ENCODE measurements around the gene CCDC102A.
"Not testable (repeated sequence)": the region's sequence is repeated elsewhere in the genome, so short reads cannot be mapped to it uniquely, and the experiment has no call there.

The CCDC102A gene

GRCh38 chr16:57508035-57508425 lies 28.3 kb downstream of the CCDC102A start:
- Histone ChIP-seq H3K9me3 (ENCODE audit: control insufficient read depth in 2 of 2, low read length in 2 of 2) (no peaks in the 10 kb centered on the region), H3K4me3 (ENCODE audit: low read length in 2 of 2) (no peak overlapping the region), H3K27me3 (ENCODE audit: control insufficient read depth in 1 of 2, insufficient read depth in 2 of 2, low read length in 2 of 2) (no peaks in the 10 kb centered on the region), H3K9ac (ENCODE audit: low read length in 2 of 2) (no peak overlapping the region), H3K4me1 (ENCODE audit: control insufficient read depth, insufficient read depth, low read length) (peaks cover 11% of the 10 kb centered on the region), H3K27ac (ENCODE audit: low read length) (no peak overlapping the region), H3K36me3 (ENCODE audit: control insufficient read depth in 2 of 2, insufficient read depth in 2 of 2, low read length in 2 of 2) (peaks cover 0 to 4% of the 10 kb centered on the region in 2 donors)

GRCh38 chr16:57507136-57508034 lies 29.0 kb downstream of the CCDC102A start:
- Histone ChIP-seq H3K27me3 (ENCODE audit: control insufficient read depth in 1 of 2, insufficient read depth in 2 of 2, low read length in 2 of 2) (no peaks in the 10 kb centered on the region), H3K36me3 (ENCODE audit: control insufficient read depth in 2 of 2, insufficient read depth in 2 of 2, low read length in 2 of 2) (no peaks in the 10 kb centered on the region), H3K27ac (ENCODE audit: low read length) (no peak overlapping the region), H3K4me3 (ENCODE audit: low read length in 2 of 2) (no peak overlapping the region), H3K9me3 (ENCODE audit: control insufficient read depth in 2 of 2, low read length in 2 of 2) (no peaks in the 10 kb centered on the region), H3K9ac (ENCODE audit: low read length in 2 of 2) (no peak overlapping the region), H3K4me1 (ENCODE audit: control insufficient read depth, insufficient read depth, low read length) (peaks cover 11% of the 10 kb centered on the region)

GRCh38 chr16:57505169-57505568 lies 31.2 kb downstream of the CCDC102A start:
- no peaks in the 10 kb centered on the region for H3K9me3 ChIP-seq (ENCODE audit: control insufficient read depth in 2 of 2, low read length in 2 of 2)
- H3K4me1 ChIP-seq (ENCODE audit: control insufficient read depth, insufficient read depth, low read length), result peaks cover 4% of the 10 kb centered on the region
- H3K27me3 ChIP-seq (ENCODE audit: control insufficient read depth in 1 of 2, insufficient read depth in 2 of 2, low read length in 2 of 2), result no peaks in the 10 kb centered on the region
- no peak overlapping the region for H3K4me3 ChIP-seq (ENCODE audit: low read length in 2 of 2)
- H3K9ac ChIP-seq (ENCODE audit: low read length in 2 of 2), result no peak overlapping the region
- H3K27ac ChIP-seq (ENCODE audit: low read length), result no peak overlapping the region
- no peaks in the 10 kb centered on the region for H3K36me3 ChIP-seq (ENCODE audit: control insufficient read depth in 2 of 2, insufficient read depth in 2 of 2, low read length in 2 of 2)

DNA sequence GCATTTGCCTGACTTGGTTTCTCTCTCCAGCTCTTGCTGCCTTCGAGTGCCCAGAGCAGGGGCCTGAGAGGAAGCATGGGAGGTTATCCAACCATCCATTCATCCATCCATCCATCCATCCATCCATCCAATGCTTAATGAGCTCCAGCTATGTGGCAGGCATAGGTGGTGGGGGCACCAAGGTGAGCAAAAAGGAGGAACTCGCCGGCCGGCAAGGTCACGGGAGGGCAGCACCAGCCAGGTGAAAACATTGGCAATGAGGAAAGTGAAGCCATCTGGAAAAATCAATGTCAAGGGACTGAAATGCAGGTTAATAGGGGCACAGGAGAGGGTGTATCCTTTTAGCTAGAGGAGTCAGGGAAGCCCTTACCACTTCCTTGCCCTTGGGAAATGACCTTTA lies 31.9 kb downstream of the CCDC102A start:
- no peaks in the 10 kb centered on the region for H3K27me3 ChIP-seq (ENCODE audit: control insufficient read depth in 1 of 2, insufficient read depth in 2 of 2, low read length in 2 of 2)

DNA sequence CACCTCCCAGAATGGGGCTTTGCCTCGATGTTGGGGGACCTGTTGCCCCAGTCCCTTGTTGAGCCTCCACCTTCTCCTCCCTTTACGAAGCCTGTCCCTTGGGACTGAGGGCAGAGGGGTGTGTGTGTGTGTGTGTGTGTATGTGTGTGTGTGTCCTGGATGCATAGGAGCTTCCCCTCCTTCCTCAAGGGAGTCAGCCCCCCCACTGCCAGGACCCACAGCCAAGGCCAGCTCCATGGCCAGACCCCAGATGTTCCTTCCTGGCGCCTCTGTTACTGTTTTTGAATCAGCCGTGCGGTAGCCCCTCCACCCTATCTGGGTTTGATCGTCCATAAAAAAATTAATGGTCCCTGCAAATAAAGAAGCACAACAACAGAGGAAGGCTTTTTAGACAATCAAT lies 32.4 kb downstream of the CCDC102A start:
- Histone ChIP-seq H3K27ac (ENCODE audit: low read length) (no peak overlapping the region), H3K36me3 (ENCODE audit: control insufficient read depth in 2 of 2, insufficient read depth in 2 of 2, low read length in 2 of 2) (no peaks in the 10 kb centered on the region), H3K9me3 (ENCODE audit: control insufficient read depth in 2 of 2, low read length in 2 of 2) (no peaks in the 10 kb centered on the region), H3K4me1 (ENCODE audit: control insufficient read depth, insufficient read depth, low read length) (no peaks in the 10 kb centered on the region), H3K27me3 (ENCODE audit: control insufficient read depth in 1 of 2, insufficient read depth in 2 of 2, low read length in 2 of 2) (no peaks in the 10 kb centered on the region), H3K4me3 (ENCODE audit: low read length in 2 of 2) (no peak overlapping the region), H3K9ac (ENCODE audit: low read length in 2 of 2) (no peak overlapping the region)

More for the DNA sequence above, 31.9 kb downstream of the CCDC102A start:
- Histone ChIP-seq H3K4me3 (ENCODE audit: low read length in 2 of 2) (no peak overlapping the region), H3K4me1 (ENCODE audit: control insufficient read depth, insufficient read depth, low read length) (no peaks in the 10 kb centered on the region), H3K9ac (ENCODE audit: low read length in 2 of 2) (no peak overlapping the region), H3K27ac (ENCODE audit: low read length) (no peak overlapping the region), H3K9me3 (ENCODE audit: control insufficient read depth in 2 of 2, low read length in 2 of 2) (no peaks in the 10 kb centered on the region), H3K36me3 (ENCODE audit: control insufficient read depth in 2 of 2, insufficient read depth in 2 of 2, low read length in 2 of 2) (no peaks in the 10 kb centered on the region)

DNA sequence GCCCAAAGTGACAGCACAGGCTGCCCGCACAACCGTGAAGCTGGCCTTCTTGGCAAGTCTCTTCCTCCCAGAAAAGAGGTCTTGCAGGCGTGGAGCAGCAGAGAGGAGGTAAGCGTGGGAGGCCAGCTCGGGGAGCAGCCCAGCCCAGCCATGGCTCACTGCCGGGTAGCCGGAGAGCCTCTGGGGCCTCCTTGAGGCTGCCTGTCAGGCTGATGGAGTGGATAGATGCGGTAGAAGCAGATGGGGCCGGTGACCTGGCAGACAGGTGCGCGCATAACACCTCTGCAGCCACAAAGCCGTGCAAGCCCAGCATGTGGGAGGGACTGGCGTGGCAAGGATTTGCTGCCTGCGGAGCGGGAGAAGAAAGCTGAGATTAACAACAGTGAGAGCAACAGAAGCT lies 33.0 kb downstream of the CCDC102A start:
- no peaks in the 10 kb centered on the region for H3K9me3 ChIP-seq (ENCODE audit: control insufficient read depth in 2 of 2, low read length in 2 of 2)
- no peaks in the 10 kb centered on the region for H3K27me3 ChIP-seq (ENCODE audit: control insufficient read depth in 1 of 2, insufficient read depth in 2 of 2, low read length in 2 of 2)
- no peak overlapping the region for H3K4me3 ChIP-seq (ENCODE audit: low read length in 2 of 2)
- H3K9ac ChIP-seq (ENCODE audit: low read length in 2 of 2), result no peak overlapping the region
- H3K4me1 ChIP-seq (ENCODE audit: control insufficient read depth, insufficient read depth, low read length), result no peaks in the 10 kb centered on the region
- H3K27ac ChIP-seq (ENCODE audit: low read length), result no peak overlapping the region
- H3K36me3 ChIP-seq (ENCODE audit: control insufficient read depth in 2 of 2, insufficient read depth in 2 of 2, low read length in 2 of 2), result no peaks in the 10 kb centered on the region

DNA sequence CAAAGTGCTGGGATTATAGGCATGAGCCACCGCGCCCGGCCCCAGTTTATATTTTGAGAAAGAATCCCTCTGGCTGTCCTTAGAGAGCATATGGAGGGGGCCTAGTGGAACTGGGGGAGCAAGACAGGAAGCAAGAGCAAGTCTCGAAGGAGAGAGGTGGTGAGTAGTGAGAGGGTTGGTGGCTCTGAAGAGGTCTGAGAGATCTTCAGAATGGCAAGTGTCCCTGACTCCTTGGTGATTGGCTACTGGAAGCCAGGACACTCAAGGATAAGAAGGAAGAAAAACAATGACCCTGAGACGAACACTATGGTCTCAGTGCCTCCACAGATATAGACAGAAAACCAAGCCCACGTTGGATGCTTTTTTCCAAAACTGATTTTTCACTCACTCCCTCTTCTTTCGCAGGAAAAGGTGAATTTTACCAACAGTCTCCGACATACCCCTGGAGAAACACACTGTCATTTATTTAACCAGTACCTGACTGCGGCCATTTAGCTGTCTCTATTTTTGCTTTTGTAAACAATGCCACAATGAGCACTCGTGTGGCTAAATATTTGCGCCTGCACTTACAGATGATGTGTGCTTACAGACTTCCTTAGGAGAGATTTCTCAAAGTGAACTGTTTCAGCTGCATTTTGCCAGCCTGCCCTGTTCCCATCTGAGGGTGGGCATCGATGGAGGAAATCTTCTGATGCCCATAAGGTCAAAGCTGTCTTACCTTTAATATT lies 34.2 kb downstream of the CCDC102A start:
- H3K36me3 ChIP-seq (ENCODE audit: control insufficient read depth in 2 of 2, insufficient read depth in 2 of 2, low read length in 2 of 2), result no peaks in the 10 kb centered on the region
- H3K4me3 ChIP-seq (ENCODE audit: low read length in 2 of 2), result no peak overlapping the region
- H3K27ac ChIP-seq (ENCODE audit: low read length), result no peak overlapping the region
- no peaks in the 10 kb centered on the region for H3K9me3 ChIP-seq (ENCODE audit: control insufficient read depth in 2 of 2, low read length in 2 of 2)
- no peaks in the 10 kb centered on the region for H3K27me3 ChIP-seq (ENCODE audit: control insufficient read depth in 1 of 2, insufficient read depth in 2 of 2, low read length in 2 of 2)
- no peaks in the 10 kb centered on the region for H3K4me1 ChIP-seq (ENCODE audit: control insufficient read depth, insufficient read depth, low read length)
- H3K9ac ChIP-seq (ENCODE audit: low read length in 2 of 2), result no peak overlapping the region

- no peak overlapping the region for H3K9ac ChIP-seq (ENCODE audit: low read length in 2 of 2)
- no peak overlapping the region for H3K4me3 ChIP-seq (ENCODE audit: low read length in 2 of 2)
- no peaks in the 10 kb centered on the region for H3K4me1 ChIP-seq (ENCODE audit: control insufficient read depth, insufficient read depth, low read length)
- H3K36me3 ChIP-seq (ENCODE audit: control insufficient read depth in 2 of 2, insufficient read depth in 2 of 2, low read length in 2 of 2), result no peaks in the 10 kb centered on the region
- no peak overlapping the region for H3K27ac ChIP-seq (ENCODE audit: low read length)
- H3K27me3 ChIP-seq (ENCODE audit: control insufficient read depth in 1 of 2, insufficient read depth in 2 of 2, low read length in 2 of 2), result no peaks in the 10 kb centered on the region
- H3K9me3 ChIP-seq (ENCODE audit: control insufficient read depth in 2 of 2, low read length in 2 of 2), result no peaks in the 10 kb centered on the region
Observed at GRCh38 chr16:57501492-57501891, 34.9 kb downstream of the CCDC102A start.

GRCh38 chr16:57500578-57501111 lies 35.7 kb downstream of the CCDC102A start:
- Histone ChIP-seq H3K9me3 (ENCODE audit: control insufficient read depth in 2 of 2, low read length in 2 of 2) (no peaks in the 10 kb centered on the region), H3K36me3 (ENCODE audit: control insufficient read depth in 2 of 2, insufficient read depth in 2 of 2, low read length in 2 of 2) (no peaks in the 10 kb centered on the region), H3K27ac (ENCODE audit: low read length) (no peak overlapping the region), H3K4me3 (ENCODE audit: low read length in 2 of 2) (no peak overlapping the region), H3K9ac (ENCODE audit: low read length in 2 of 2) (no peak overlapping the region), H3K27me3 (ENCODE audit: control insufficient read depth in 1 of 2, insufficient read depth in 2 of 2, low read length in 2 of 2) (no peaks in the 10 kb centered on the region), H3K4me1 (ENCODE audit: control insufficient read depth, insufficient read depth, low read length) (no peaks in the 10 kb centered on the region)

- not testable (repeated sequence) for H3K9me3 ChIP-seq (ENCODE audit: control insufficient read depth in 2 of 2, low read length in 2 of 2); H3K36me3 ChIP-seq (ENCODE audit: control insufficient read depth in 2 of 2, insufficient read depth in 2 of 2, low read length in 2 of 2); H3K9ac ChIP-seq (ENCODE audit: low read length in 2 of 2); H3K27ac ChIP-seq (ENCODE audit: low read length); H3K4me3 ChIP-seq (ENCODE audit: low read length in 2 of 2); H3K27me3 ChIP-seq (ENCODE audit: control insufficient read depth in 1 of 2, insufficient read depth in 2 of 2, low read length in 2 of 2); H3K4me1 ChIP-seq (ENCODE audit: control insufficient read depth, insufficient read depth, low read length)
Observed at GRCh38 chr16:57499941-57500340, 36.4 kb downstream of the CCDC102A start.

Measured in stomach smooth muscle (tissue), 2 donors.